PFSK-1 (cell line): ENCODE measurements around the gene TTC36. TPM values are rescaled to one million over a fixed set of nuclear protein-coding genes. Genes with fewer than 3 reads are reported as not detected.

ENCODE experiments used
- FOXP2 ChIP-seq: optimal IDR thresholded peaks from 2 replicates; pipeline ENCODE3; 2011; ENCODE audit warnings: borderline replicate concordance, control low read depth, inconsistent platforms; ENCODE audit not compliant: insufficient read depth; ENCODE audit errors: extremely low read length, extremely low read depth
- POLR2AphosphoS5 ChIP-seq: IDR thresholded peaks from 2 replicates; pipeline ENCODE4 v1.6.1; 2012; ENCODE audit warnings: low read depth, mild to moderate bottlenecking, control low read depth, low read length, moderate library complexity
- REST ChIP-seq, 2 experiments: IDR thresholded peaks; 2 replicates each; pipeline versions ENCODE4 v1.6.1 to v1.8.0; 2011 to 2012; ENCODE audit warnings: low read depth in 2 of 2, low read length in 2 of 2, control low read depth in 1 of 2, inconsistent platforms in 1 of 2, mild to moderate bottlenecking in 1 of 2, moderate library complexity in 1 of 2; ENCODE audit not compliant: insufficient read depth in 1 of 2
- SIN3A ChIP-seq: IDR thresholded peaks from 2 replicates; pipeline ENCODE4 v1.6.1; 2012; ENCODE audit warnings: mild to moderate bottlenecking, low read length, moderate library complexity, borderline replicate concordance; ENCODE audit not compliant: insufficient read depth
- TAF1 ChIP-seq: IDR thresholded peaks from 2 replicates; pipeline ENCODE4 v1.6.1; 2012; ENCODE audit warnings: low read length, control low read depth, borderline replicate concordance; ENCODE audit not compliant: insufficient read depth
- polyA plus RNA-seq: library from polyadenylated mRNA; unstranded; fragments of >200 nt; gene quantifications from one replicate; pipeline ENCODE4 v1.2.1, GENCODE V29; 2012; ENCODE audit warnings: low read depth, missing spikeins; ENCODE audit not compliant: insufficient read length

The TTC36 gene, protein sequence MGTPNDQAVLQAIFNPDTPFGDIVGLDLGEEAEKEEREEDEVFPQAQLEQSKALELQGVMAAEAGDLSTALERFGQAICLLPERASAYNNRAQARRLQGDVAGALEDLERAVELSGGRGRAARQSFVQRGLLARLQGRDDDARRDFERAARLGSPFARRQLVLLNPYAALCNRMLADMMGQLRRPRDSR
- polyA plus RNA-seq: not detected

DNA sequence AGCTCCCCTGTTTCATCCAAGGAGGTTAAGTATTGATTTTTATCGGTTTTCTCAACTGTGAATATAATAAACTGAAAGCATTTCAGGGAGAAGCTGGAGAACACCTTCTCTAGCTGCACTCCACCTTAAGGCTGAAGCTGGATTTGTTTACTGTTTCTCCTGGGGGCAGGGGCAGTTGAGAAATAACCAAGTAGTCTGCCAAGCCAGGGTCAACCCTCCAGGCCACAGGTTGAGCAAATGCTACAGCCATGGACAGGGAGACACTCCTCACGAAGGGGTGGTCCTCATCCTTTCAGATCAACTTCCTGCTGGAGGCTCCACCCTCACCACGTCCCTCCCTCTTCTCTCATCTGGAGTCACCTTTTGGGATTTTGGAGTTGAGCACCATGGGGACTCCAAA, at the start of gene TTC36:
TSS of gene TTC36 (plus strand) at position 366 of the 400 bp plus-strand sequence. CDS start at position 387, 21 bp downstream.
- TF ChIP-seq SIN3A (no peak), TAF1 (no peak), FOXP2 (no peak), POLR2AphosphoS5 (no peak), REST (IDR thresholded peaks at IDR 0.05; ENCODE audit: insufficient read depth in 1 of 2, low read depth in 2 of 2, low read length in 2 of 2) (no peak)

DNA sequence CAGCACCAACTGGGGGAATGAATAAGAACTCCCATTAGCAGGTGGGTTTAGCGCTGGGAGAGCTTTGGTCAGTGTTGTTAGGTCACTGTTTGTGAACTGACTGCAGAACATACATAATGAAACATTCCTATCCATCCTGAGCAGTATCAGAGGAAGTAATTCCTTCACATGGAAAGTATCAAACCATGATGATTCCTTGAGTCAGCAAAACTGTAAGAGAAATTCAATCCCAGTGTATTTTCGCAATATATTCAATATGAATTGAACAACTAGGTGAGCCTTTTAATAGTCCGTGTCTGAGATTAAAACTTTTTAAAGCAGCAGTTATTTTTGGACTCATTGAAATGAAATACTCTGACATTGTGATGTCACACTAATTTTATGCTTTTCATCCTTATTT, 42.9 kb upstream of the TTC36 start:
- no peak for TF ChIP-seq SIN3A

DNA sequence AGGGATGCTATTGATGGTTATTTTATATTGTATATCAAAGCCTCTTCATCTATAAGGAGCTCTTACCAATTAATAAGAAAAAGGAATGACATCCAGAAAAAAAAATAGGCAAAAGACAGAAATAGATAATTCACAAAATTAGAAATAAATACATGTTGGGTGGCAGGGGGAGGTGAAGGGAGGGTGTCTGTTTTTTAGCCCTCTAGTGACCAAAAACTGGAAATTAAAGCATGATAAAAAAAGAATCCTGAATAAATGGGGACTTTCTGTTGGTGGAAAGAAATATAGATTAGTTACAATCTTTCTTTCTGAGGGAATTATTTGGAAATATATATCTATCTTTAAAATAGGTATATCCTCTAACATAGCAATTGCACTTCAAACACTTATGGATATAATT, 42.0 kb upstream of the TTC36 start:
- TF ChIP-seq FOXP2: no peak
- no peak for TF ChIP-seq REST (IDR thresholded peaks at IDR 0.05; ENCODE audit: insufficient read depth in 1 of 2, low read depth in 2 of 2, low read length in 2 of 2)
- no peak for TF ChIP-seq POLR2AphosphoS5
- TF ChIP-seq TAF1: no peak
- no peak for TF ChIP-seq SIN3A

GRCh38 chr11:118488480-118489109, 38.7 kb upstream of the TTC36 start:
- TF ChIP-seq REST (IDR thresholded peaks at IDR 0.05; ENCODE audit: insufficient read depth in 1 of 2, low read depth in 2 of 2, low read length in 2 of 2): no peak
- TF ChIP-seq SIN3A: no peak

- no peak for TF ChIP-seq POLR2AphosphoS5
- TF ChIP-seq SIN3A: no peak
- TF ChIP-seq FOXP2: no peak
- TF ChIP-seq REST (IDR thresholded peaks at IDR 0.05; ENCODE audit: insufficient read depth in 1 of 2, low read depth in 2 of 2, low read length in 2 of 2): no peak
- TF ChIP-seq TAF1: no peak
Observed at GRCh38 chr11:118491041-118491440, 36.2 kb upstream of the TTC36 start.
